ENCODE measurements around the gene SLC36A1. TPM values are rescaled to one million over a fixed set of nuclear protein-coding genes. Genes with fewer than 3 reads are reported as not detected.

The SLC36A1 gene
- total and polyA plus RNA-seq, 2 donors (not counting 3 experiments of a cell fraction or from before 2014, with no cell fraction given) = 11.8 to 14.5 TPM

DNA sequence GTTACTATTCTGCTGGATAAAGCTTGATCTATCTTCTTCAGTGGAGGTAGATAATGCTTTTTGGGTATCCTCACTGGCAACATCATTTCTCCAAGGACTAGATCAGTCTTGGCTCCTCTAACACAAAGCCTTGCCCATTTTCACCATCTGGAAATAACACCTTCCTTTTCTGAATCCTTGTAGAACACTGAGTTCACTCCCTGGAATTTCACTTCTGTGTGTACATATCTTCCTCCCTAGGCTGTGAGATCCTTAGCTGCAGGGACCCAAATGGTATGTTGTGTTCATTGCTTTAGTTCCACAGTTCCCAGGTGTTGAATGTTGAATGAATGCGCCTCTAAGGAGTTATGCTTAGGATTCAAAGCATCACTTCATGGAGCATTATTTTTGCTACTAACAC is 16.7 kb upstream of the SLC36A1 start:
- Histone ChIP-seq H3K9ac (replicated peaks; ENCODE audit: extremely low read depth, insufficient read depth, low read length) (no peak overlapping the region), H2AFZ (ENCODE audit: low read depth, low read length) (no peak overlapping the region), H3K9me1 (replicated peaks; ENCODE audit: control insufficient read depth, extremely low read depth, insufficient read depth, low read length) (no peaks in the 10 kb centered on the region), H3K36me3 (ENCODE audit: control insufficient read depth in 2 of 2, extremely low read depth in 1 of 2, insufficient read depth in 2 of 2, low read length in 2 of 2) (no peaks in the 10 kb centered on the region), H3K4me3 (replicated peaks in 1 of 3; ENCODE audit: insufficient read depth in 1 of 3, low read depth in 1 of 3, low read length in 3 of 3) (no peak overlapping the region), H3K27me3 (ENCODE audit: control insufficient read depth in 2 of 2, insufficient read depth in 2 of 2, low read length in 2 of 2) (peaks cover 2 to 5% of the 10 kb centered on the region in 2 experiments), H3K4me1 (ENCODE audit: control insufficient read depth, extremely low read depth, insufficient read depth, low read length) (no peaks in the 10 kb centered on the region), H3K27ac (ENCODE audit: insufficient read depth, low read depth, low read length) (no peak overlapping the region), H3K79me2 (ENCODE audit: control insufficient read depth, insufficient read depth, low read length) (no peaks in the 10 kb centered on the region), H3K4me2 (ENCODE audit: insufficient read depth, low read length) (no peak overlapping the region), H4K20me1 (replicated peaks; ENCODE audit: control insufficient read depth, extremely low read depth, insufficient read depth, low read length) (no peaks in the 10 kb centered on the region), H3K9me3 (replicated peaks; ENCODE audit: control insufficient read depth, insufficient read depth, low read length) (no peaks in the 10 kb centered on the region)
- no peak for FAIRE-seq
- dilution Hi-C loops (cut with MboI; ENCODE audit: extremely low pct_ligation_motif_present, low sequenced_read_pairs) = no loop called here
- BruUV-seq (replicated peaks) = no TSS peak
- no peak for DNase-seq (ENCODE audit: low read depth, low spot score)
- CTCF ChIA-PET = interaction anchor here (1.1 kb wide), 1 partner anchor 21 kb away, joined by 3 read pairs; no protein-coding TSS in a partner anchor
- intact Hi-C loops (cut with micrococcal nuclease) = no loop called here
- POLR2A ChIA-PET = no interaction called here
- TF ChIP-seq, protein P1, sequence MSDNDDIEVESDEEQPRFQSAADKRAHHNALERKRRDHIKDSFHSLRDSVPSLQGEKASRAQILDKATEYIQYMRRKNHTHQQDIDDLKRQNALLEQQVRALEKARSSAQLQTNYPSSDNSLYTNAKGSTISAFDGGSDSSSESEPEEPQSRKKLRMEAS (IDR thresholded peaks at IDR 0.05; ENCODE audit: insufficient read depth, insufficient read length) = no peak
- TF ChIP-seq POLR2A (IDR thresholded peaks at IDR 0.05; ENCODE audit: low read depth, low read length) (no peak), MYC (IDR thresholded peaks at IDR 0.05; ENCODE audit: low read depth, low read length) (no peak), JUN (IDR thresholded peaks at IDR 0.05; ENCODE audit: borderline replicate concordance, insufficient read depth, insufficient read length, low read depth) (no peak), POLR2AphosphoS5 (IDR thresholded peaks at IDR 0.05; ENCODE audit: insufficient read depth, low read depth, low read length) (no peak), EZH2 (IDR thresholded peaks at IDR 0.05; ENCODE audit: borderline replicate concordance, low read depth, low read length, severe bottlenecking) (no peak), GATA2 (IDR thresholded peaks at IDR 0.05; ENCODE audit: insufficient read depth, insufficient read length, low read depth, low read length) (no peak), FOS (IDR thresholded peaks at IDR 0.05; ENCODE audit: borderline replicate concordance, insufficient read depth, low read length) (no peak)
- TF ChIP-seq, protein P2, sequence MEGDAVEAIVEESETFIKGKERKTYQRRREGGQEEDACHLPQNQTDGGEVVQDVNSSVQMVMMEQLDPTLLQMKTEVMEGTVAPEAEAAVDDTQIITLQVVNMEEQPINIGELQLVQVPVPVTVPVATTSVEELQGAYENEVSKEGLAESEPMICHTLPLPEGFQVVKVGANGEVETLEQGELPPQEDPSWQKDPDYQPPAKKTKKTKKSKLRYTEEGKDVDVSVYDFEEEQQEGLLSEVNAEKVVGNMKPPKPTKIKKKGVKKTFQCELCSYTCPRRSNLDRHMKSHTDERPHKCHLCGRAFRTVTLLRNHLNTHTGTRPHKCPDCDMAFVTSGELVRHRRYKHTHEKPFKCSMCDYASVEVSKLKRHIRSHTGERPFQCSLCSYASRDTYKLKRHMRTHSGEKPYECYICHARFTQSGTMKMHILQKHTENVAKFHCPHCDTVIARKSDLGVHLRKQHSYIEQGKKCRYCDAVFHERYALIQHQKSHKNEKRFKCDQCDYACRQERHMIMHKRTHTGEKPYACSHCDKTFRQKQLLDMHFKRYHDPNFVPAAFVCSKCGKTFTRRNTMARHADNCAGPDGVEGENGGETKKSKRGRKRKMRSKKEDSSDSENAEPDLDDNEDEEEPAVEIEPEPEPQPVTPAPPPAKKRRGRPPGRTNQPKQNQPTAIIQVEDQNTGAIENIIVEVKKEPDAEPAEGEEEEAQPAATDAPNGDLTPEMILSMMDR (IDR thresholded peaks at IDR 0.05; ENCODE audit: extremely low read depth in 1 of 2, insufficient read depth in 1 of 2, low read depth in 1 of 2, low read length in 2 of 2) = no peak

Measured in endothelial cell of umbilical vein (primary cell).